Measurements from ENCODE around the gene MT1A. TPM values are rescaled to one million over a fixed set of nuclear protein-coding genes. Genes with fewer than 3 reads are reported as not detected.
"Not testable (repeated sequence)": the region's sequence is repeated elsewhere in the genome, so short reads cannot be mapped to it uniquely, and the experiment has no call there.

MT1A gene
- total RNA-seq, 1 donor from 2014 or later, result 769 TPM

GRCh38 chr16:56652600-56652999 is 14.1 kb downstream of the MT1A start:
- no peak for DNase-seq (ENCODE audit: low spot score)

GRCh38 chr16:56653218-56653617 is 14.8 kb downstream of the MT1A start:
- no peak for DNase-seq (ENCODE audit: low spot score)

- DNase-seq (ENCODE audit: low spot score), result no peak
Observed at GRCh38 chr16:56657555-56658326, 19.3 kb downstream of the MT1A start, which contains the start of gene MT1F. Gene MT1F (plus strand): TSS chr16:56657959. CDS start chr16:56658059, 100 bp downstream.

GRCh38 chr16:56658327-56658875 is 19.9 kb downstream of the MT1A start:
- DNase-seq (ENCODE audit: low spot score), result no peak

- DNase-seq (ENCODE audit: low spot score), result no peak
Observed at GRCh38 chr16:56662357-56663354, 24.2 kb downstream of the MT1A start.

- DNase-seq (ENCODE audit: low spot score), result no peak
Observed at GRCh38 chr16:56664506-56664905, 26.0 kb downstream of the MT1A start.

- DNase-seq (ENCODE audit: low spot score), result not testable (repeated sequence)
Observed at GRCh38 chr16:56665286-56666261, 27.1 kb downstream of the MT1A start.

- no peak for DNase-seq (ENCODE audit: low spot score)
Observed at GRCh38 chr16:56667581-56668571, 29.4 kb downstream of the MT1A start, which contains the start of gene MT1G. Gene MT1G (minus strand): TSS chr16:56668065. CDS start chr16:56667993, 72 bp downstream.

- DNase-seq (ENCODE audit: low spot score), result no peak
Observed at GRCh38 chr16:56669005-56669839, 30.8 kb downstream of the MT1A start, which contains the start of gene MT1H. Gene MT1H (plus strand): TSS chr16:56669814. CDS start chr16:56669885, 71 bp downstream.

GRCh38 chr16:56669840-56670619 is 31.6 kb downstream of the MT1A start:
- no peak for DNase-seq (ENCODE audit: low spot score)

- no peak for DNase-seq (ENCODE audit: low spot score)
Observed at GRCh38 chr16:56670620-56670934, 32.1 kb downstream of the MT1A start.

GRCh38 chr16:56671691-56672090 is 33.2 kb downstream of the MT1A start:
- DNase-seq (ENCODE audit: low spot score), result not testable (repeated sequence)

- DNase-seq (ENCODE audit: low spot score), result not testable (repeated sequence)
Observed at GRCh38 chr16:56672171-56672570, 33.7 kb downstream of the MT1A start.

GRCh38 chr16:56672761-56673536 is 34.5 kb downstream of the MT1A start:
- no peak for DNase-seq (ENCODE audit: low spot score)

- no peak for DNase-seq (ENCODE audit: low spot score)
Observed at GRCh38 chr16:56673921-56674320, 35.5 kb downstream of the MT1A start.

- not testable (repeated sequence) for DNase-seq (ENCODE audit: low spot score)
Observed at GRCh38 chr16:56674570-56674969, 36.1 kb downstream of the MT1A start.

Data from mesenteric fat pad (tissue), 1 donor.